Activated T-cell treated with anti-CD3 and anti-CD28 coated beads, Interleukin-2, amount 50 U/mL, for 1 hour (primary cell): ENCODE data around the gene MAPK8IP2.
"Not testable (repeated sequence)": the region's sequence is repeated elsewhere in the genome, so short reads cannot be mapped to it uniquely, and the experiment has no call there.

Experiments used
- DNase-seq: peaks from one replicate; pipeline ENCODE4 v3.0.0-alpha.2; 2020

The MAPK8IP2 gene

DNA sequence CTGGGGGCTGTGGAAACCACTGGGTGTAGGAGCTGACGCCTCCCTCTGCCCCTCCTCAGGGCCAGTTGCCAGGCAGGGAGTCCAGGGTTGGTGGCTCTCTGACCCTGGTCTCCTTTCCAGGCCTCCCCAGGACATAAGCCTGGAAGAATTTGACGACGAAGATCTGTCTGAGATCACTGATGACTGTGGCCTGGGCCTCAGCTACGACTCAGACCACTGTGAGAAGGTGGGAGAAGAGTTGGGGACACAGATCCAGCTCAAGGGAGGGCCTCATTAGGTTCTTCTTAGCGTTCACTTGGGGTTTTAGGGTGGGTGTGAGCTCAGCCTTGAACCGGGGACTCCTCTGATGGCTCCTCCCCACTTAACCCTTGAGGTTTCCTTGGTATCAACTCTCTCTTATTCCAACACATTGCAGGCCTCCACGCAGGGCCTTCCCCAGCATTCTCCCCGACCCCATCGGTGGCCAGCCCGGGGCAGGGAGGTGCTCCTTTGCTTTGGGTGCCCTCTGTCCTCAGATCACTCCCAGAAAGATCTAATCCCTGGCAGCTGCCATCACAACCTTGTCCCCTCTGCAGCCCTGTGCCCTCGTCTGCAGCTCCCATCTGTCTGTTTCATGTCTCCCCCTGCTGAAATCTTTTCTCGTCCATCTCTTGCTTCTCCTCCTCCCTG, 1.2 kb downstream of the MAPK8IP2 start:
- DNase-seq = peak; percentile 13

- no peak for DNase-seq
Measured at GRCh38 chr22:50602338-50602700, 1.7 kb downstream of the MAPK8IP2 start.

DNA sequence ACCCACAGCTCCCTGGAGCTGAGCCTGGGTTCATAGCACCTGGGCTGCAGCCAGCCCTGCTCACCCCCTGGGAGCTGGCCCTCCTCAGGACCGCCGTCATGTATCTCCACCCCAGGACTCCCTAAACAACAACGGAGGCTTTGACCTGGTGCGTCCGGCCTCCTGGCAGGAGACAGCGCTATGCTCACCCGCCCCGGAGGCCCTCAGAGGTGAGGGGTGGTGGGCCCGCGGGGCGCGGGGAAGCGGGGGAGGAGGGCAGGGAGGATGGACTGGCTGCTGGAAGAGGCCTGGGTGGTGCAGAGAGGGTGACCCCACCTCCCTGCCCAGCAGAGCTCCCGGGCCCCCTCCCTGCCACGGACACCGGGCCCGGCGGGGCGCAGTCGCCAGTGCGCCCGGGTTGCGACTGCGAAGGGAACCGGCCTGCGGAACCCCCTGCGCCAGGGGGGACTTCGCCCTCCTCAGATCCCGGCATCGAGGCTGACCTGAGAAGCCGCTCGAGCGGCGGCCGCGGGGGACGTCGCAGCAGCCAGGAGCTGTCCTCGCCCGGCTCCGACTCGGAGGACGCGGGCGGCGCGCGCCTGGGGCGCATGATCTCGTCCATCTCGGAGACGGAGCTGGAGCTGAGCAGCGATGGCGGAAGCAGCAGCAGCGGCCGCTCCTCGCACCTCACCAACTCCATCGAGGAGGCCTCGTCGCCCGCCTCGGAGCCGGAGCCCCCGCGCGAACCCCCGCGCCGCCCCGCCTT, 3.1 kb downstream of the MAPK8IP2 start:
- peak; percentile 18 for DNase-seq

GRCh38 chr22:50604256-50605001, 3.8 kb downstream of the MAPK8IP2 start:
- DNase-seq = peak; percentile 17

GRCh38 chr22:50605002-50605612, 4.5 kb downstream of the MAPK8IP2 start:
- no peak for DNase-seq

- no peak for DNase-seq
Measured at GRCh38 chr22:50605613-50606074, 5.1 kb downstream of the MAPK8IP2 start.

DNA sequence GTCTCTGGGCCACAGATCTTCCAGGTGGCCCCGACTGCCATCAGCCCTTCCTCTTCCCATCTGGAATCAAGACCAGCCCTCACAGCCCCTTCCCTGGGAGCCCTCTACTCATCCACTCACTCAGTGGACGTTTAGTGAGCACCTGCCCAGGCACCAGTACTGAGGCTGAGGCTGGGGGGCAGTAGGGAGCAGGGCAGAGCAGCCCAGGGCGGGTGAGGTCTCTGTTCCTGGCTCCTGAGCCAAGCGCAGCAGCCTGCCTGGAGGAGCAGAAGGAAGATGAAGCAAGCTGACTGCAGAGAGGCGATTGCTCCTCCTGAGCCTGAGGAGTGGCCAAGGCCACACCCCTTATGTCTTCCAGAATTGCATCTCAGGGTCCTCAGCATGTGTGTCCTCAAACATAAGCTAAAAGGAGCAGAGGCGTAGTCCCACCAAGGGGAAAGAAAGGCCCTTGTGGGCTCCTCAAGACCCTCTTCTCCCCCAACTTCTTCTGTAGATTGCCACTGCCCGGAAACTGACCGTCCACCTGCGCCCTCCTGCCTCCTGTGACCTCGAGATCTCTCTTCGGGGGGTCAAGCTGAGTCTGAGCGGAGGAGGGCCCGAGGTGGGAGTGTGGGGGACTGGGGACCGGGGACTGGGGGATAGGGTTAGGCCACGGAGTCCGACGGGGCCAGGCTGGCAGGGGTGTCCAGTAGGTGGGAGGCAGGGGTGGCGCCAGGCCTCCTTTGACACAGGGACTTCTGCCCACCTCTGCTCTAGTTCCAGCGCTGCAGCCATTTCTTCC, 5.8 kb downstream of the MAPK8IP2 start:
- no peak for DNase-seq

DNA sequence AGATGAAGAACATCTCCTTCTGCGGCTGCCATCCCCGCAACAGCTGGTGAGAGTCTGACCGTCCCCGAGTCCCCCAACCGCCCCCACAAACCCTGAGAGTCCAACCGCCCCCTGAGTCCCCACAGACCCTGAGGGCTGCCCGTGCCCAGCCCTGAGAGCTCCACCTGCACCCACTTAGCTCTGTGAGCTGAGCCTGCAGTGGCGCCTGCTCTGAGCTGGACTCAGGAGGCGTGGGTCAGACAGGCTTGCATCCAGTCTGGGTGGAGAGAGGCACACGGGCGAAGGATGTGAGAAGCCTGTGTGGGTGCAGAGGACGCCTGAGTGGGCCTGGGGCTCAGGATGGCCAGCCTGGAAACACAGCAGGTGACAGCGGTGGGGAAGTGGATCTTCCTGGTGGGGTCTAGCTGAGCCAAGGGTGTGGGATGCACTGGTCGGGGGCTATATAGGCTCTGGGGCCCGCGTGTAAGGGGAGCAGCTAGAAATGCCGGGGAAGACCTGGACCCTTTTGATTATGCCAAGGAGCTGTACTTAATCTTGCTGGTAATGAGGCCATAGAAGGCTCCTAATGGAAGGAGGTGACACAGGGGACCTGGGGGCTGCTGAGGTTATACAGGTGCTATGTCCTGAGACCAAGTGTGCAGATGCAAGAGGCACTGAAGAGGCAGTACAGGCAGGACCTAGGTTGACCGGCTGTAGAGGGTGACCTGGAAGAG, 6.5 kb downstream of the MAPK8IP2 start:
- DNase-seq = no peak

DNA sequence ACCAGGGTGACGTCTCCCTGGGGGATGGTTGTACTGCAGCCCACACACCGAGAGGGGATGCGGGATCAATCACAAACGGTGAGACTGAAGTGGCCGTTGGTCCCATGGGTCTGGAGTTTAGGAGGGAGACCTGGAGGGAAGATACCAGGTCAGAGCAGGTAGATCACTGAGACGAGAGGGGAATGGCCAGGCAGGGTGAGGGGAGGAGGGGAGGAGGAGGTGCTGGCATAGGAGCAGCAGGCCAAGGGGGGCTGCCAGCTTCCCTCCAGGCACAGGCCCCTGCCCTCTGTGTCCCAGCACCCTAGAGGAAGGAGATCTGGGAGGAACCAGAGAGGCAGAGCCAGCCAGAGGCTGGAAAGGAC, 7.0 kb downstream of the MAPK8IP2 start:
- no peak for DNase-seq

DNA sequence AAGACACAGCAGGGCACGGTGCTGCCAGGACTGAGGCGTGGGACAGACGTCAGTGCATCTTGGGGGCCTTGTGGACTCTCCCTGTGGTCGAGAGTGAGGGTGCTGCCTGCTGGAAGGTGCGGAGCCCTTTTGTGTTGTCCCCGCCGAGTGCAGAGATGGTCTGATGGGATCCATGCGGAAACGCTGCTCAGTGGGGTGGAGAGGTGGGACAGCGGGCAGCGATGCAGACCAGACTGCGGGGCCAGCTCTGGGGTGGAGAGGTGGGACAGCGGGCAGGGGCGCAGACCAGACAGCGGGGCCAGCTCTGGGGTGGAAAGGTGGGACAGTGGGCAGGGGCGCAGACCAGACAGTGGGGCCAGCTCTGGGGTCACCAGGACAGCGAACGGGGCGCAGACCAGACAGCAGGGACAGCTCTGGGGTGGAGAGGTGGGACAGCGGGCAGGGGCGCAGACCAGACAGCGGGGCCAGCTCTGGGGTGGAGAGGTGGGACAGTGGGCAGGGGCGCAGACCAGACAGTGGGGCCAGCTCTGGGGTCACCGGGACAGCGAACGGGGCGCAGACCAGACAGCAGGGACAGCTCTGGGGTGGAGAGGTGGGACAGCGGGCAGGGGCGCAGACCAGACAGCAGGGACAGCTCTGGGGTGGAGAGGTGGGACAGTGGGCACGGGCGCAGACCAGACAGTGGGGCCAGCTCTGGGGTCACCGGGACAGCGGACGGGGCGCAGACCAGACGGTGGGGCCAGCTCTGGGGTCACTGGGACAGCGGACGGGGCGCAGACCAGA, 7.7 kb downstream of the MAPK8IP2 start:
- DNase-seq = not testable (repeated sequence)

DNA sequence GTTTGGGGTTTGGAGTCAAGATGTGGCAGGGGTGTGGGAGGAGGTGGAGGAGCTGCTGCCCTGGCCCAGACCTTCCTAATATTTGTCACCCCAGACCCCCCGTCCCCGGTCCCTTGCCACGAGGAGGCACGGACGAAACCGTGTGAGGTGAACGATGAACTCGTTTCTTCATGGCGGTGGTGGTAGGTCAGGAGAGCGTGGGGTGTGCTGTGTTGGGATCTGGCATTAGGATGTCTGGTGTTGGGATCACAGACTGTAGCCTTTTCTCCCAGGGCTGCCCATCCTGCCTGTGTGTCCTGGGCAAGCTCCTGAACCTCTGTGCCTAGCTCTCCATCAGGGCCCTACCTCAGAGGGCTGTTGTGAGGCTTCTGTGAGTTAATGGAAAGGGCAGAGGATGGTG, 8.4 kb downstream of the MAPK8IP2 start:
- no peak for DNase-seq

DNA sequence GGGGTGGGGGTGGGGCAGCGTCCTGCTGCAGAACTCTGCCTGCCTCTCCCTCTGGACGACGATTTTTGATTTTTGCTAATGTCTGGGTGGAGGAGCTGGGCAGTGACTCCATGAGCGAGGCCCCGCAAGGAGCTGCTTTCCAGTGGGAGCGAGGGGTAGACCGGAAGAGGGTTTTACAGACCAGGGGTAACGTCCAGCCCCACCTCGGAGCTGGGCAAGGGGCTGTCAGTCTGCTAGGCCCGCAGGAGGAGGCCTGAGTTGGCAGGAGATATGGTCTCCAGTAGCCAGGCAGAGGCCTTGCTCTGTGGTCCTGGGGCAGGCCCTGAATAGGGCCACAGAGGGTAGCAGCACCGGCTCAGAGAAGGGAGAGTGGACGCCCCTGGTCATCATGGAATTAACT, 9.0 kb downstream of the MAPK8IP2 start:
- no peak for DNase-seq

- DNase-seq = no peak
Measured at GRCh38 chr22:50610041-50610451, 9.5 kb downstream of the MAPK8IP2 start.

GRCh38 chr22:50610581-50610980, 10.0 kb downstream of the MAPK8IP2 start:
- no peak for DNase-seq

GRCh38 chr22:50611341-50612060, 10.9 kb downstream of the MAPK8IP2 start:
- DNase-seq = no peak

GRCh38 chr22:50612168-50612527, 11.6 kb downstream of the MAPK8IP2 start:
- no peak for DNase-seq

DNA sequence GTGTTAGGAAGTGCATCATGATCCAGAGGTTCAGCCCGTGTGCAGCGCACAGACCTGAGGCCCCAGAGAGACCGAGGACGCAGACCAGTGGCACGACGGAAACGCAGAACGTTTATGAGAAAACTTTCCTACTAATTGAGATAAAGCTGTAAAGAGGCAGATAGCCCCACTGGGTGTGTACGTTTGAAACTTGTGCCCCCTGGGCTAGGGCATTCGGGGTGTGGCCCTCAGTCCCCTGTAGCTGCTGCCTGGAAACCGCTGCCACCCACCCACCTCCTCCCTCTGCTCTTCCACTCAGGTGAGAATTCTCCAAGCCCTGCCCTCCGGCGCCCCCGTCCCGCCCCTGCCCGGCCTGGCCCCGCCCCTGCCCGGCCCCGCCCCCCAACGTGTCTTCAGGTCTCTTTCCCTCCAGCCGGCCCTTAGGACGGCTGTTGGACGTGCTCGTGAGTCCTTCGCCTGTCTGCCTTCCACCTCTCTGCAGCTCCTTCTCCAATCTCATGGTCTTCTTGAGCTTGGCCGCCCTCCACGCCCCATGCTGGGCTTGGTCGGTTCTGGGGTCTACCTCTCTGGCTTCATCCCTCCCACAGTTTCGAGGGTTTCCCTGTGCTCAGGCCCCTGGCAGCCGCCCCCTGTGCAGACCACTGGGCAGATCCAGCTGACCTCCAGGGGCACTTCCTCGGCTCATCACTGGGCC, 12.1 kb downstream of the MAPK8IP2 start:
- no peak for DNase-seq

GRCh38 chr22:50613291-50613981, 12.8 kb downstream of the MAPK8IP2 start:
- no peak for DNase-seq

DNA sequence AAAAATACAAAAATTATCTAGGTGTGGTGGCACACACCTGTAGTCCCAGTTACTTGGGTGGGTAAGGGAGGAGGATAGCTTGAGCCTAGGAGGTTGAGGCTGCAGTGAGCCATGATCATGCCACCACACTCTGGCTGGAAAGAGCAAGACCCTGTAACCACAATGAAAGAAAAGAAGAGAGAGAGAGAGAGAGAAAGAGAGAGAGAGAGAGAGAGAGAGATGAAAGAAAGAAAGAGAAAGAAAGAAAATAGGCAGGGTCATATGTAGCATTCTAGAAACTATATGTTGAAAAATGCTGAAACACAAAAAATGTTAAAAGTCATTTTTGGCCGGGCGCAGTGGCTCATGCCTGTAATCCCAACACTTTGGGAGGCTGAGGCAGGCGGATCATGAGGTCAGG, 13.7 kb downstream of the MAPK8IP2 start:
- not testable (repeated sequence) for DNase-seq
